ENCODE results near the gene TNFRSF21.
A peak's percentile ranks its signal among the peaks of the same experiment; 100 is the strongest.
"Not testable (repeated sequence)": the region's sequence is repeated elsewhere in the genome, so short reads cannot be mapped to it uniquely, and the experiment has no call there.

TNFRSF21 gene

DNA sequence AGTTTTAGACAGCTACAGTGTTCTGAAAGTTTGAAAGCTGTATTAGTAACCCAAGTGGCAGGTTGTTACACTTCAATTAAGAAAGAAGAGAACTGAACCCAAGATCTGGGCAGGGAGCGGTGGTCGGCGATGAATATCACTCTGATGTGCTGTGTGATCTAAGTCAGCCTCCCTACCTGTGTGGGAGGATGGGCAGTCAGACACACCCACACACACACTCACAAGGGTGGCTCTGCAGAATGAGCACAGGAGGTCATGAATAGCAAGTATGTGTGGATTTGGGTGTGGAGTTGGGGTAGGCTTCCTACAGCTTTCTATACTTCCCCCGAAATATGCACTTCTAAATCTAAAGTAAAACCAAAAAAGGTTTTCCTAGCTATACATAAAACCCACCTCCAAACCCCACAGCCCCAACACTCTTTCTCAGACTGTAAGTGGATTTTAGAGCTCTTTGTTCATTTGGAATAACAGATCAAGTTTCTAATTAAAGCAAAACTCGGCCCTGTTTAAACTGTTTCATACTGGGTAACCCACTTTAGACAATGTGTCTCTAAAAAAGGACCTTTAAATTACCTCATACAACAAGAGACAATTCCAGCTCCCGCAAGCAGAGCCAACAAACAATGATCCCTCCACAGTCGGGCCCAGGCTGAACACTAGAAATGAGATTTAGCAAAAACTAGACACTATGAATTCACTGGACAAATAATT is 19.4 kb downstream of the TNFRSF21 start:
- TF ChIP-seq Cebpa-rat (IDR thresholded peaks at IDR 0.05) = no peak
- H3K4me1 ChIP-seq = peaks cover 0 to 27% (median 0%) of the 10 kb centered on the region in 10 experiments; a peak in 9 of 20 replicates
- H3K4me3 ChIP-seq = no peak overlapping the region
- peaks cover 0 to 29% (median 14%) of the 10 kb centered on the region in 11 experiments; a peak in 8 of 22 replicates for H3K9me3 ChIP-seq (replicated peaks in 1 of 11)
- H4K20me1 ChIP-seq = peaks cover 0 to 76% (median 0%) of the 10 kb centered on the region in 11 experiments; a peak in 7 of 22 replicates
- H3K27me3 ChIP-seq = no peaks in the 10 kb centered on the region
- H3K9ac ChIP-seq = no peak overlapping the region
- H3K4me2 ChIP-seq = 0 out of 22 replicates have a peak overlapping the region, but pooled peaks of 1 of the 11 experiments have one; percentile 19
- no peak overlapping the region for H3K27ac ChIP-seq
- peaks cover 7 to 62% (median 22%) of the 10 kb centered on the region in 11 experiments; a peak in 20 of 22 replicates for H3K36me3 ChIP-seq

DNA sequence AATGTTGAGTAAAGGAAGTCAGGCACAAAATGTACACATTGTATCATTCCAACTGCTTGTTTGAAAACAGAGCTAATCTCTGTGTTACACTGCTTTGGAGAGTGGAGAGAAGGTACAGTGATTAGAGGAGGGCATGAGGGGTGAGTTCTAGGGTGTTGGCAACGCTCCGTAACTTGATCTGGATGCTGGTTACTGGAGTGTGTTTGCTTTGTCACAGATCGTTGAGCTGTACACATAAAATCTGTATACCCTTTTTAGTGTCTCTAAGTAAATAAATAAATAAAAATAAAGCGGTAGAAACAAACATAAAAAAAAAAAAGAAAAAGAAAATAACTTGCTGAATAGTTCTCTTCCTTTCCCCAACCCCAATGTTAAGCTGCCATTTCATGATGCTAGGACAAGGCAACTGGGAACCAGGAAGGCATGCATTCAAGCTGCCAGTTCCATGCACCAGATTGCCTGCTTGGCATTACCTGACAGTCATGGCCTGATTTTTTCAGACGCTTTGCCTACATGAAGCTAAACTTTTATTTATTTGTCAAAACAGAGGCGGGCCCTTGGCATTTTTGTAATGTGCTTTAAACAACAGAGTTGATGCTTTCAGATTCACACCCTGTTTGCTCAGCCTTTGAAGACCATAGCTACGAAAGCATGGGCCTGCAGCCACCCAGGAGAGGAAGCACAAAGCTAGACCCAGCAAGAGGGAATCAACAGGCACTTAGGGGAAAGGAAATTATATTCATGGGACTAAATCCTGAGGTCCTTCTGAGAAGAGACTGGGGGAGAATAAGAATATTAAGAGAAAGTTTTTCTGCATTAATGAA is 21.2 kb downstream of the TNFRSF21 start:
- Histone ChIP-seq H3K9me3 (replicated peaks in 1 of 11) (peaks cover 0 to 29% (median 9%) of the 10 kb centered on the region in 11 experiments; a peak in 8 of 22 replicates), H3K27me3 (no peaks in the 10 kb centered on the region), H4K20me1 (peaks cover 0 to 58% (median 0%) of the 10 kb centered on the region in 11 experiments; a peak in 7 of 22 replicates), H3K9ac (no peak overlapping the region), H3K4me2 (peak overlapping the region in 1 of 11 experiments; percentile 41; a peak in 2 of 22 replicates), H3K27ac (no peak overlapping the region), H3K4me3 (no peak overlapping the region), H3K4me1 (peaks cover 0 to 27% (median 0%) of the 10 kb centered on the region in 10 experiments; a peak in 9 of 20 replicates), H3K36me3 (peaks cover 17 to 67% (median 40%) of the 10 kb centered on the region in 11 experiments; a peak in 20 of 22 replicates)
- no peak for TF ChIP-seq Cebpa-rat (IDR thresholded peaks at IDR 0.05)

DNA sequence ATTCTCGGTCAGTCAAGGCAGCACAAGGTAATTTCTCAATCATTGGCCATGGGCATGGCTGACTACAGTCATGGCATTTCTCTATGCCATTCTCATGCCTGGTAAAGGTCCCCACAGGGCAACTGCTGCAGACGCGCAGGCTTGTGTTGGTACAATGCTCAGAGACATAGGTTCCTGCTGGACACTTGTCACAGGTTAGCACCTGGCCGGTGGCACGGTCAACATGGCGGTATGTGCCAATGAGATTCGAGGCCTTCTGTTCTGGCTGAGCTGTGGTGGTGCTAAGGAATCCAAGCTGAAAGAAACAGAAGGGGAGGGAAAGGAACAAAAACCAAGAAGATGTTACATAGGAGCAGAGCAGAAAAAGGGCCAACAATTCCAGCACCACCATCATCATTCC is 23.4 kb downstream of the TNFRSF21 start:
- Histone ChIP-seq H3K36me3 (peaks cover 17 to 80% (median 60%) of the 10 kb centered on the region in 11 experiments; a peak in 20 of 22 replicates), H3K9me3 (replicated peaks in 1 of 11) (peaks cover 0 to 24% (median 9%) of the 10 kb centered on the region in 11 experiments; a peak in 8 of 22 replicates), H3K27ac (no peak overlapping the region), H3K4me2 (no peak overlapping the region), H4K20me1 (peaks cover 0 to 37% (median 0%) of the 10 kb centered on the region in 11 experiments; a peak in 6 of 22 replicates), H3K4me3 (no peak overlapping the region), H3K9ac (no peak overlapping the region), H3K4me1 (peaks cover 0 to 24% (median 0%) of the 10 kb centered on the region in 10 experiments; a peak in 9 of 20 replicates), H3K27me3 (no peaks in the 10 kb centered on the region)
- no peak for TF ChIP-seq Cebpa-rat (IDR thresholded peaks at IDR 0.05)

DNA sequence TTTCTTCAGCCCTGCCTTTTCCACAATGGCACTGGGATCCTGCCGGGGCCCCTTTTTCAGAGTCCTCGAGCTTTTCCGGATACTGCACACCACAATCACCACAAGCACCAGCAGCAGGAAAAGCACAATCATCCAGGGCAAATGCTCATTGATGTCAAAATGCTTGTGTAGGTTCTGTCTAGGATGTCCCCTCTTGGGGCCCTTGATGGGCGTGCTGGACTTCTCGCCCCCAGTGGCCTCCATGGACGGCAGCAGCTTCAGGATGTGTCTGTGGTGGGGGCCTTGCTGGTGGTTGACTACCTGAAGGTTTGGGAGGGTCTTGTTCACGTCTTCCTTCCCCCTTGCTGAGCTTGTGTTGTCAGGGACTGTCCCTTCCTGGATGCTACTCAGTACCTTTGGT is 25.7 kb downstream of the TNFRSF21 start:
- H3K27ac ChIP-seq = no peak overlapping the region
- peaks cover 0 to 10% (median 0%) of the 10 kb centered on the region in 10 experiments; a peak in 8 of 20 replicates for H3K4me1 ChIP-seq
- peaks cover 0 to 18% (median 0%) of the 10 kb centered on the region in 11 experiments; a peak in 4 of 22 replicates for H3K9me3 ChIP-seq (replicated peaks in 1 of 11)
- H3K4me2 ChIP-seq = no peak overlapping the region
- no peak overlapping the region for H3K9ac ChIP-seq
- H3K4me3 ChIP-seq = no peak overlapping the region
- peaks cover 0 to 16% (median 0%) of the 10 kb centered on the region in 11 experiments; a peak in 3 of 22 replicates for H4K20me1 ChIP-seq
- no peak for TF ChIP-seq Cebpa-rat (IDR thresholded peaks at IDR 0.05)
- no peaks in the 10 kb centered on the region for H3K27me3 ChIP-seq
- H3K36me3 ChIP-seq = peaks cover 17 to 81% (median 74%) of the 10 kb centered on the region in 11 experiments; a peak in 20 of 22 replicates

DNA sequence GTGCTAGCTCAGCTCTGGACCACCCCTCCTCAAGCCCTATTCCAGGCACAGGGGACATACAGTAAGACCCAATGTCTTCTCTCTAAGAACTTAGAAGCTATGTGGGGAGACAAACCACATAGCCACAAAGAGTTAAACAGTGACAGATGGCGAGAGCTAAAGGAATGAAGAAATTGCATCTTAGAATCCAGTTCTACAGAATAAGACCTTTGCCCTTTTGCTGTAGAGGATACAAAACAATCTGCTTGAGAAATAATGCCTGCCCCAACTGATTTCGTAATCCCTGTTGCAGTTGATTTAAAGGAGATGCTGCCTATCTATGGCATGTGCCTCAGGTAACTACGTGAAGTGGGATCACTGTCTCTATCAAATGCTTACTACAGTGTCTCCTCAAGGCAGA is 31.2 kb downstream of the TNFRSF21 start:
- H3K9ac ChIP-seq = no peak overlapping the region
- TF ChIP-seq Cebpa-rat (IDR thresholded peaks at IDR 0.05) = peak in 3 of 11 experiments; percentile 26 to 37 (median 34); a peak in 2 of 22 replicates
- peaks cover 0 to 7% (median 0%) of the 10 kb centered on the region in 11 experiments; a peak in 2 of 22 replicates for H4K20me1 ChIP-seq
- peaks cover under 1 to 91% (median 79%) of the 10 kb centered on the region in 11 experiments; a peak in 18 of 22 replicates for H3K36me3 ChIP-seq
- H3K4me3 ChIP-seq = no peak overlapping the region
- peaks cover 8 to 31% (median 19%) of the 10 kb centered on the region in 11 experiments; a peak in 18 of 22 replicates for H3K9me3 ChIP-seq (replicated peaks in 1 of 11)
- H3K4me2 ChIP-seq = no peak overlapping the region
- H3K4me1 ChIP-seq = no peaks in the 10 kb centered on the region
- no peak overlapping the region for H3K27ac ChIP-seq
- H3K27me3 ChIP-seq = no peaks in the 10 kb centered on the region

DNA sequence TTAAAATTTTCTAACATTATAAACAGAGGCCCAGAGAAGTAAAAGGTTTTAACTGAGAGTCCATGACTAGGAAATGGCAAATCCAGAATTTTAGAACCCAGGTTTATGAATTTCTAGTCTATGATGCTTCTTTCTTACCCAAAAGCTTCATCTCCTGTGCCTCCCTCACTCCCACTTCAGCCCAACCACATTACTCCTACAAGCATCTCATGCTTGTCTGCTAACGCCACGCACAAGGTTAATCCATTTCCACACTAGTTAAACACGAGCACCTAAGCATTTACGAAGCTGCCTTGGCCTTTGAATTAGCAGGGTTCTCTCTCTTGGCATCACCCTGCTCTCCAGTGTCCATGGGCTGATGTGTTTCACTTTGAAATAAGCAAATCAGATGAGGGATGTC is 32.0 kb downstream of the TNFRSF21 start:
- Histone ChIP-seq H3K27me3 (no peaks in the 10 kb centered on the region), H3K36me3 (peaks cover 0 to 90% (median 71%) of the 10 kb centered on the region in 11 experiments; a peak in 17 of 22 replicates)

DNA sequence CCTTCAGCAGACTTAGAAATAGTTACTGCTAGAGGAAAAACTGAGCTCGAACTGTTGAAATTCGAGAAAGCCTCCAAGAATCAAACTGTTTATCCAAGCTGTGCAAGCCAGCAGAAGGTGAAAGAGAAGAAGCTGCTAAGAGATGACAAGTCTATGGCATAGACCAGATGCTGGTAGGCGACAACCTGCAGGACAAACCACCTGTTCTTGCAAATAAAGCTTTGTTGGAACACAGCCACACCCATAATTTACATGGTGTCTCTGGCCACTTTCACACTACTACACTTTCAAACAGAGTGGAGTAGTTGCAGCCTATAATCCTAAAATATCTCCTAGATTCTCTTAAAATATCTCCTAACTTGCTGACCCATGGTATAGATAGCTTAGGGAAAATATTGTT is 33.3 kb downstream of the TNFRSF21 start:
- no peaks in the 10 kb centered on the region for H3K27me3 ChIP-seq
- H3K9me3 ChIP-seq (replicated peaks in 1 of 11) = peaks cover 8 to 51% (median 26%) of the 10 kb centered on the region in 11 experiments; a peak in 19 of 22 replicates
- peaks cover 0 to 85% (median 64%) of the 10 kb centered on the region in 11 experiments; a peak in 17 of 22 replicates for H3K36me3 ChIP-seq
- no peak for TF ChIP-seq Cebpa-rat (IDR thresholded peaks at IDR 0.05)
- H3K9ac ChIP-seq = no peak overlapping the region
- H3K4me1 ChIP-seq = no peaks in the 10 kb centered on the region
- H3K27ac ChIP-seq = no peak overlapping the region
- no peak overlapping the region for H3K4me2 ChIP-seq
- no peak overlapping the region for H3K4me3 ChIP-seq
- H4K20me1 ChIP-seq = peaks cover 0 to 7% (median 0%) of the 10 kb centered on the region in 11 experiments; a peak in 2 of 22 replicates

More for the DNA sequence above, 32.0 kb downstream of the TNFRSF21 start:
- Histone ChIP-seq H3K9me3 (replicated peaks in 1 of 11) (peaks cover 8 to 39% (median 22%) of the 10 kb centered on the region in 11 experiments; a peak in 18 of 22 replicates), H4K20me1 (peaks cover 0 to 7% (median 0%) of the 10 kb centered on the region in 11 experiments; a peak in 2 of 22 replicates), H3K27ac (no peak overlapping the region), H3K4me1 (no peaks in the 10 kb centered on the region), H3K4me3 (no peak overlapping the region), H3K9ac (no peak overlapping the region), H3K4me2 (no peak overlapping the region)
- TF ChIP-seq Cebpa-rat (IDR thresholded peaks at IDR 0.05) = no peak

DNA sequence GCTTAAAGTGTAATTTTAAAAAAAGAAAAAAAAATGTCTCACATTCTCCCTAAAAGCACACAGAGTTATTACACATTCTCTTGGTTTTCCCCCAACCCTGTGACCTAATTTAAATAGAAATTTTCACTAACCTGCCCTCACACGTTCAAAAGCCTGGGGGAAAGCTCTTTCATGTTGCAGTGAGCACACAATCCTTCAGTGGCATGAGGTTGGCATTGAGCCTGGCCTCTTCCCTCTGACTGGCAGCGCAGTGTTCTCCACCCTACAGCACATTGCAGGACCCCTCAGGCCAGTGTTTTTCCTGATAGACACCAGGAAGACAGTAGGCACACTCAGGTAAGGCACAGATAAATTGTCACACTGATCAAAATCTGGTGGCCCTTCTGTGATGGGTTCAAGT is 34.1 kb downstream of the TNFRSF21 start:
- no peaks in the 10 kb centered on the region for H3K27me3 ChIP-seq
- H3K9ac ChIP-seq = no peak overlapping the region
- no peaks in the 10 kb centered on the region for H3K4me1 ChIP-seq
- H3K27ac ChIP-seq = no peak overlapping the region
- H4K20me1 ChIP-seq = peaks cover 0 to 7% (median 0%) of the 10 kb centered on the region in 11 experiments; a peak in 2 of 22 replicates
- no peak for TF ChIP-seq Cebpa-rat (IDR thresholded peaks at IDR 0.05)
- H3K4me2 ChIP-seq = no peak overlapping the region
- H3K9me3 ChIP-seq (replicated peaks in 1 of 11) = peaks cover 8 to 53% (median 26%) of the 10 kb centered on the region in 11 experiments; a peak in 19 of 22 replicates
- H3K36me3 ChIP-seq = peaks cover 0 to 83% (median 62%) of the 10 kb centered on the region in 11 experiments; a peak in 17 of 22 replicates
- H3K4me3 ChIP-seq = no peak overlapping the region

DNA sequence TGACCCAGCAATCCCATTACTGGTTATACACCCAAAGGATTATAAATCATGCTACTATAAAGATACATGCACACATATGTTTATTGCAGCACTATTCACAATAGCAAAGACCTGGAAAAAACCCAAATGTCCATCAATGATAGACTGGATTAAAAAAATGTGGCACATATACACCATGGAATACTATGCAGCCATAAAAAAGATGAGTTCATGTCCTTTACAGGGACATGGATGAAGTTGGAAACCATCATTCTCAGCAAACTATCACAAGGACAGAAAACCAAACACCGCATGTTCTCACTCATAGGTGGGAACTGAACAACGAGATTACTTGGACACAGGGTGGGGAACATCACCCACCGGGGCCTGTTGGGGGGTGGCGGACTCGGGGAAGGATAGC is 34.6 kb downstream of the TNFRSF21 start:
- Histone ChIP-seq H3K36me3 (peaks cover 0 to 84% (median 59%) of the 10 kb centered on the region in 11 experiments; a peak in 17 of 22 replicates), H3K9me3 (replicated peaks in 1 of 11) (peaks cover 8 to 55% (median 26%) of the 10 kb centered on the region in 11 experiments; a peak in 20 of 22 replicates)
- H4K20me1 ChIP-seq, H3K27me3 ChIP-seq, H3K4me3 ChIP-seq, H3K27ac ChIP-seq, H3K4me2 ChIP-seq, H3K9ac ChIP-seq, H3K4me1 ChIP-seq: not testable (repeated sequence)

All from BLaER1 treated with 17β-estradiol and CSF1 and Interleukin-3, amounts not matched to agents 10 nM and 100 nM (cell line).